NT2/D1 (cell line): ENCODE results near the gene USH2A.

ENCODE experiments used
- YY1 ChIP-seq: IDR thresholded peaks from 2 replicates; pipeline ENCODE4 v1.6.1; 2011; ENCODE audit not compliant: insufficient read length, insufficient read depth
- ZNF274 ChIP-seq: IDR thresholded peaks from 2 replicates; pipeline ENCODE4 v1.6.1; 2011; ENCODE audit warnings: mild to moderate bottlenecking, low read depth, low read length

DNA sequence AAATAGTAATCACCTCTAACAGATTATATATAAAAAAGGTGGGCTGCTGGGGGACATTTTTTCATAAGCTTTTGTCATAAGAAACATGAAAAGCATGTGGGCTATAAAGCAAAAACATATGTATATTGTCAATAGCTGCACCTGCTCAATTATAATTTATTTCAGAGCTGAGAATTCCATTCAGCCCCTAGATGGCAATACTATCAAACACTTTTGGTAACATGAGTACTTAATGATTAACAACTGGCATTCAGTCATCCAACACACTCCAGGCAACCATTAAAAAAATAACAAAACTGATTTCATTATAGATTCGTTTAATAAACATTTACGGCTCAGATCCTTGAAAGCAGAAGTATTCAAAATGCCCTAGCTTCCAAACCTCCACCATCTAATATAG lies 741.0 kb downstream of the USH2A start:
- TF ChIP-seq YY1 (no peak), ZNF274 (no peak)
